Measurements from ENCODE around the gene KRTAP5-2.

DNA sequence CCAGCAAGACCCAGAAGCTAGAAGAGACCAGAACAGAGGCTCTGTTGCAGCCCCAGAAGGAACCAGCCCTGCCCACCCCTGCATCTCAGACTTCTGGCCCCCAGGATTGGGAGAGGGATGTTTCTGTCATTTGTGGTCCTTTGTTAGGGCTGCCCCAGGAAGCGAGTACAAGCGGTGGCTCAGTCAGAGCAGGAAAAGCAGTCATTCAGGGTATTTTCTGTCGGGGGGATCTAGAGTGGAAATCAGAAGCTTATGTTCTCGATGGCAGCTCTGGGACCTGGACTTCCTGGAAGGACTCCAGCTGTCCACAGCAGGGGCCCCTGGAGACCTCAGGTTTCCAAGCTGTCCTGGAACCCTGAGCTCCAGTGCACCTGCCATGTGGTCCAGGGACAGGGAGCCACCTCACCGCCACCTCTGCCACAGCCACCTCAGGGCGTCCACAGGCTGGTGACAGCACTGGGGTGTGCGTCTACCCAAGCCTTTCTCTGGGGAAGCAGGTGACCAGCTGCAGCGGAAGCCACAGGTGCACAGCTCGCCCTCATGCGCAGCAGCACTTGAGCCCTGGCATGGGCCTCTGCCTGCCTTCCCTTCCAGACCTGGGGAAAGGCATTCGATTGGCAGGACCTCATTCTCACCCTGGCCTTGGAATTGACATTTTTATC lies 34.1 kb upstream of the KRTAP5-2 start:
- TF ChIP-seq POLR2A (IDR thresholded peaks at IDR 0.05) (no peak), POLR2AphosphoS5 (IDR thresholded peaks at IDR 0.05) (no peak)
- TF ChIP-seq, protein P1, sequence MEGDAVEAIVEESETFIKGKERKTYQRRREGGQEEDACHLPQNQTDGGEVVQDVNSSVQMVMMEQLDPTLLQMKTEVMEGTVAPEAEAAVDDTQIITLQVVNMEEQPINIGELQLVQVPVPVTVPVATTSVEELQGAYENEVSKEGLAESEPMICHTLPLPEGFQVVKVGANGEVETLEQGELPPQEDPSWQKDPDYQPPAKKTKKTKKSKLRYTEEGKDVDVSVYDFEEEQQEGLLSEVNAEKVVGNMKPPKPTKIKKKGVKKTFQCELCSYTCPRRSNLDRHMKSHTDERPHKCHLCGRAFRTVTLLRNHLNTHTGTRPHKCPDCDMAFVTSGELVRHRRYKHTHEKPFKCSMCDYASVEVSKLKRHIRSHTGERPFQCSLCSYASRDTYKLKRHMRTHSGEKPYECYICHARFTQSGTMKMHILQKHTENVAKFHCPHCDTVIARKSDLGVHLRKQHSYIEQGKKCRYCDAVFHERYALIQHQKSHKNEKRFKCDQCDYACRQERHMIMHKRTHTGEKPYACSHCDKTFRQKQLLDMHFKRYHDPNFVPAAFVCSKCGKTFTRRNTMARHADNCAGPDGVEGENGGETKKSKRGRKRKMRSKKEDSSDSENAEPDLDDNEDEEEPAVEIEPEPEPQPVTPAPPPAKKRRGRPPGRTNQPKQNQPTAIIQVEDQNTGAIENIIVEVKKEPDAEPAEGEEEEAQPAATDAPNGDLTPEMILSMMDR (IDR thresholded peaks at IDR 0.05 in 8 of 11, conservative IDR thresholded peaks at IDR 0.05 in 3 of 11): no peak

Measured in spleen (tissue), 7 donors.